HG03159 (cell line): Measurements from ENCODE around the gene CAB39L.

Experiments used
- ATAC-seq: cut with Tn5 transposase; IDR thresholded peaks from one replicate; pipeline ENCODE4 v1.9.1; 2021; ENCODE audit warnings: mild to moderate bottlenecking, moderate library complexity; ENCODE audit not compliant: unreplicated experiment

The CAB39L gene

DNA sequence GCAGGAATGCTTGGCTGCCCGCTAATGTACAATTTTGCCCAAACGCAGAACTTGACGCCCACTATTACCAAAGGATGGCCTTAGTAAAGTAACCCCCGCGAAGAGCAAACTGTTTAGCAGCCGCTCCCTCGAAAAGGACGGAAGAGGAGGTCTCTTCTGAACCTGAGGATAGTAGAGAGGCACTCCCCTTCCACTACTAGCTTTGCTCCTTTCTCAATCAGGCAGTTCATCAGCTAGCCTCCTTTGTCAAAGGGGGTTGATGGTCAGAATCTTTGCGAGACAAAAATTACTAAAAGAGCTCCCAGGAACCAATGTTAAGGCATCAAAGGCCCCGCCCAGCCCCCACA is 534 bp downstream of the CAB39L start:
- ATAC-seq, result no peak

DNA sequence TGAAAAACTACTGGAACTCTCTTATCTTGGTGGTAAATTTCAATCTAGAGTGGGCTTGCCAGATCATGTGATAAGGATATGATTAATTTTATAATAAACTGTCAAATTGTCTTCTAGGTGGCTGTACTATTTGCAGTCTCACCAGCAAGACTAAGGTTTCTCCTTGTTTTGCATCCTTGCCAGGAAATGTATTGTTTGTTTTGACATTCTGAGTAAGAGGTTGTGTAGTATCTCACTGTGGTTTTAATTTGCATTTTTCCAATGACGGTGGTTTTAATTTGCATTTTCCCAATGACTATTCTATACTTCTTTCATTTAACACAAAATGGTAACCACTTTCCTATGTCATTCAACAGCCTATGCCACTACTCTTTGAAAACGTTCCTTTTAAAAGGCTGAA is 2.0 kb downstream of the CAB39L start:
- no peak for ATAC-seq

DNA sequence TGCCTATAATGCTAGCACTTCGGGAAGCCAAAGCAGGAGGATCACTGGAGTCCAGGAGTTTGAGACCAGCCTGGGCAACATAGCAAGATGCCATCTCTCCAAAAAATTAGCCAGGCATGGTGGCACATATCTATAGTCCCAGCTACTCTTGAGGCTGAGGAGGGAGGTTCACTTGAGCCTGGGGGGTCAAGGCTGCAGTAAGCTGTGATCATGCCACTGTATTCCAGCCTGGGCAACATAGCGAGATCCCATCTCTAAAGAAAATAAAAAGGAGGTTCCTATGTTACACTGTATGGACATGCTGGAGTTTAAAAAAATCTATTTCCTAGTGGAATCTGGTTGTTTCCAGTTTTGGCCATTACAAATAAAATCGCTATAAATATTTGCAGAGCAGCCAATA is 2.6 kb downstream of the CAB39L start:
- no peak for ATAC-seq

- no peak for ATAC-seq
These were observed 4.3 kb downstream of the CAB39L start for GRCh38 chr13:49439609-49440008.

DNA sequence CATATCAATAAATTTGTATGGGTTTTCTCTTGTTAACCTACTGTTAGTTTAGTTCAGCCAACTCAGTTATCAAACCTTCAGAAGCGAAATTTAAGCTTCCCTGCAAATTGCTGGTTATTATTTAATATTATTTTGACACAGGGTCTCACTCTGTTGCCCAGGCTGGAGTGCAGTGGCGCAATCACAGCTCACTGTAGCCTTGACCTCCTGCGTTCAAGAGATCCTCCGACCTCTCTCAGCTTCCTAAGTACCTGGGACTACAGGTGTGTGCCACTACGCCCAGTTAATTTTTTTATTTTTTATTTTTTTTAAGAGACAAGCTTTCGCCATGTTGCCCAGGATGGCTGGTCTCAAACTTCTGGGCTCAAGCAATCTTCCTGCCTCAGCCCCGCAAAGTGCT is 6.2 kb downstream of the CAB39L start:
- no peak for ATAC-seq

DNA sequence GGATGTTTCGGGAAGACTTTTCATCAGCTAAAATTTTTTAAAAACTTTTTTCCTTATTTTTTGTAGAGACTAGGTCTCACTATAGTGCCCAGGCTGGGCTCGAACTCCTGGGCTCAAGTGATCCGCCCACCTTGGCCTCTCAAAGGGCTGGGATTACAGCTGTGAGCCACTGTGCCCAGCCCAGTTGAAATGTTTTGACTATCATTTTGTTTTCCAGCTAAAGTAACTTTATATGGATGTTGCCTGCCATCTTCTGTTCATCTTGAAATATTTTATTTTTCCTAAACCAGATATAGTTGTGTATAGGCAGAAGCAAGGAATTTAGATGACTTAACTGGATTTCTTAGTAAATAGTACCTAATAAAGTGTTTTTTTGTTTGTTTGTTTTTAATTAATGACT is 7.0 kb downstream of the CAB39L start:
- no peak for ATAC-seq

GRCh38 chr13:49435992-49436391 is 7.9 kb downstream of the CAB39L start:
- no peak for ATAC-seq

DNA sequence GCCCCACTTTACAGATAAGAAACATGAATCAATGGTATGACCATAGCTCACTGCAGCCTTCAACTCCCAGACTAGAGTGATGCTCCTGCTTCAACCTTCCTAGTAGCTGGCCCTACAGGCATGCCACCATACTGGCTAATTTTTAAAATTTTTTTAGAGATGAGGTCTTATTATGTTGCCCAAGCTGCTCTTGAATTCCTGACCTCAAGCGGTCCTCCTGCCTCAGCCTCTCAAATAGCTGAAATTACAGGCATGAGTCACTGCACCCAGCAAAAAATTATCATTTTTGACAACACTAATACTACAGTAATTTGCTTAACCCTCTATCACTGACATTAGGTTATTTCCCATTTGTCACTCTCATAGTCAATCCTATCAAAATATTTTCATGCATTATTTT is 14.7 kb downstream of the CAB39L start:
- ATAC-seq, result no peak

- no peak for ATAC-seq
These were observed 15.7 kb downstream of the CAB39L start for GRCh38 chr13:49428041-49428763.

GRCh38 chr13:49424011-49424560 is 19.8 kb downstream of the CAB39L start:
- no peak for ATAC-seq

DNA sequence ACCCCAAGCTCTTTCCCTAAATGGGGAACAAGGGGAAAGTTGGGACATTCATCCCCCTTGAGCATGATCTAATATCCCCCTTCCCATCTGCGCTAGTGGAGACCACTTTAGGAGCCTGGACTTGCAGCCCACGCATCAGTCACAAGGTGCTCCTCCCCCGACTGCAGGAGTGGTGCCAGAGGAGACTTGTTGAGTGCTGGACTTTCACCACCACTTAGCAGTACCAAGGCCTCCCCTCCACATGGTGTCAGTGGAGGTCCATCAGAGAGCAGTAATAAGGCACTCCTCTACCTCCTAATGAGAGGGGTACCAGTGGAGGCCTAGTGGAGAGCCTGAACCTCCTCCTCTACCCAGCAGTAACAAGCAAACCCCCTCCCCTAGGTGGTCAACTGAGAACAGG is 22.5 kb downstream of the CAB39L start:
- peak; percentile 72 for ATAC-seq

DNA sequence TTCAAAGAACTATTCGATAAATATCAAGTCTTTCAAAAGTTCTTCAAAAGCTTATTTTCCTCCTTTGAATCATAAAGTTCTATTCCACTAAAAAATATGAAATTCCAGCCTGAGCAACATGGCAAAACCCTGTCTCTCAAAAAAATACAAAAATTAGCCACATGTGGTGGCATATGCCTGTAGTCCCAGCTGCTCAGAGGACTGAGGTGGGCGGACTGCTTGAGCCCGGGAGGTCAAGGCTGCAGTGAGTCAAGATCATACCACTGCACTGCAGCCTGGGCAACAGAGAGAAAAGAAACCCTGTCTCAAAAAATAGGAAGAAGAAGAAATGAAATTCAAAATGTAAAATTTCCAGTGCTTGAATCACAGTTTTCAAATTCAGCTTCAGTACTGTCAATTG is 24.6 kb downstream of the CAB39L start:
- no peak for ATAC-seq

GRCh38 chr13:49418206-49418605 is 25.7 kb downstream of the CAB39L start:
- no peak for ATAC-seq

- no peak for ATAC-seq
These were observed 26.7 kb downstream of the CAB39L start for GRCh38 chr13:49417161-49417560.

DNA sequence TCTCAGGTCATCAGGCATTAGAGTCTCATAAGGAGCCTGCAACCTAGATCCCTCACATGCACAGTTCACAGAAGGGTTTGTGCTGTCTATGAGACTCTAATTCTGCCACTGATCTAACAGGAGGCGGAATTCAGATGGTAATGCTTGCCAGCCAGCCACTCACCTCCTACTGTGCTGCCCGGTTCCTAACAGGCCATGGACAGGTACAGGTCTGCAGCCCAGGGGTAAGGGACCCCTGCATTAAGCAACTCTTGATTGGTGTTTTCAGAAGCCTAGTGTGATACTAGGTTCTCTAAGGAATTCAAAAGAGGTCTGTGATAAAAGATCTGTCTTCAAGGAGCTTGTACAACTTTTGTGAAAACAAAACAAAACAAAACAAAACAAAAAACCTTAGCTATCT is 31.1 kb downstream of the CAB39L start:
- ATAC-seq, result no peak

DNA sequence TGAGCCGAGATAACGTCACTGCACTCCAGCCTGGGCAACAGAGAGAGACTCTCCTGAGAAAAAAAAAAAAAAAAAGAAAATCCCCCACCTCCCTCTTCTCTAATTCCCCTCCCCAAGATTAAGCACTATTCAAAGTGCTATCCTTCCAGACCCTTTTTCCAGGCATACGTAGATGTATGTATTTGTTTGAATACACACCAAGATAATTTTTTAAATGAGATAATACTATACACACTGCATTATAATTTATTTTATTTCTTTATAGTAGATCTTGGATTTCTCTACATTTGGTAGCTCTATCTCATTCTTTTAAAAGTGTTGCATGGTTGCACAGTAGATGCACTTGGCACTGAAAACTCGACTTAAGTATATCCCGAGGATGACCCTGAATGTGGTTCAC is 32.5 kb downstream of the CAB39L start:
- ATAC-seq, result no peak

DNA sequence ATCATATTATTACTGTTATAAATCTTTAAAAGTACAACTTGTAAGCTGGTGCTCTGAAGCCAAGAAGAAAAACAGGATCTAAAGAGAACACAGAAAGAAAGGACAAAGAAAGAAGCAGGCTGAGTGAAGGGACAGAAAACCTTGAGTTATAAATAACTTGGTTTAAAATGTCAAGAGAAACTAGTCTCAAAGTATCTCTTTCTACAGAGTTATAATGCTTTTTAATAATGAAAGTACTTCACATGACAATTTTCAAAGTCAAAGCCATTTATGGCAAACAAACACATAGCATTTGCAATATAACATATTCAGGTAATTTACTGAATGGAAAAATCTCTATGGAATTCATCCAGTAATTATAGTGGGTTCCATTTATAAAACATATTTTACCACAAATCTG is 33.4 kb downstream of the CAB39L start:
- ATAC-seq, result no peak

GRCh38 chr13:49410006-49410405 is 33.9 kb downstream of the CAB39L start:
- no peak for ATAC-seq

- ATAC-seq, result no peak
These were observed 34.9 kb downstream of the CAB39L start for GRCh38 chr13:49409008-49409407.

DNA sequence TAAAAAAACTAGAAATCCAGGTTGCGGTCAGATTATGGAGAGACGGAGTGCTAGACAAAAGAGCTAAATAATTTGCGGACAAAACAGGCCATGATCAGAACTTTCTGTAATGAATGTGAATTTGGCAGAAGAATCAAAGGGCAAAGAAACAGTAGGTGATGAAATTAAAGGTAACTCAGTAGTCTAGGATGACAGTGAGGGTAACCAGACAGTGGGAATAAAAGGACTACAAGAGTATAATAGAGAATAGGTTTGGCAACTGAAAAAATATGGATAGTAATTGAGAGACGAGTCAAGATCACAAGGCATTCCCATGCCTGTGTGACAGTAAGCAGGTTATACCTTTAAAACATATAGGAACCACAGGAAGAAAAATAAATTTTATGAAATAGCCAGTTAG is 35.9 kb downstream of the CAB39L start:
- ATAC-seq, result no peak

DNA sequence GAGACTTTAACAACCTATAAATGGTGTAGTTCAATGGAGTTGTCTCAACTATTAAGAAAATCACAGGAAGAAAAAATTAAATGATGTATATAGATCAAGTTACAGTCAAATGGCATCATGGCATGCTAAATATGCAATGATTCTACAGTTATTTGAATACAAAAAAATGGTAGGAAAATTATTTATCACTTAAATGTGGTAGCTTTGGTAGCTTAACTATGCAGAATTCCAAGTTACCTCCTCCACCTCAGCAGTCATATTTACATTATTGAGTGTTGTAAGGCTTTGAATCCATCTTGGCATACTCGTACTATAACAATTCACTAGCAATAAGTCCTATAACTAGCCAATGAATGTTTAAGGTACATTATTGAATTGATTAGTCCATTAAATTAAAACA is 36.8 kb downstream of the CAB39L start:
- ATAC-seq, result no peak

DNA sequence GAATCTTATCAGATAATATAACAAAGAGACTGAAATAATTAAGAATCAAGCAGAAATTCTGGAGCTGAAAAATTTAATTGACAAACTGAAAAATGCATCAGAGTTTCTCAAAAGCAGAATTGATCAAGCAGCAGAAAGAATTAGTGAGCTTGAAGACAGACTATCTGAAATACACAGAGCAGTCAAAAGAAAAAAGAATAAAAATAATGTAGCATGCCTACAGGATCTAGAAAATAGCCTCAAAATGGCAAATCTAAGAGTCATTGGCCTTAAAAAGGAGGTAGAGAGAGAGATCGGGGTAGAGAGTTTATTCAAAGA is 39.2 kb downstream of the CAB39L start:
- no peak for ATAC-seq

- no peak for ATAC-seq
These were observed 39.7 kb downstream of the CAB39L start for GRCh38 chr13:49403996-49404702.
